ENCODE measurements around the gene RASSF4.

The RASSF4 gene

DNA sequence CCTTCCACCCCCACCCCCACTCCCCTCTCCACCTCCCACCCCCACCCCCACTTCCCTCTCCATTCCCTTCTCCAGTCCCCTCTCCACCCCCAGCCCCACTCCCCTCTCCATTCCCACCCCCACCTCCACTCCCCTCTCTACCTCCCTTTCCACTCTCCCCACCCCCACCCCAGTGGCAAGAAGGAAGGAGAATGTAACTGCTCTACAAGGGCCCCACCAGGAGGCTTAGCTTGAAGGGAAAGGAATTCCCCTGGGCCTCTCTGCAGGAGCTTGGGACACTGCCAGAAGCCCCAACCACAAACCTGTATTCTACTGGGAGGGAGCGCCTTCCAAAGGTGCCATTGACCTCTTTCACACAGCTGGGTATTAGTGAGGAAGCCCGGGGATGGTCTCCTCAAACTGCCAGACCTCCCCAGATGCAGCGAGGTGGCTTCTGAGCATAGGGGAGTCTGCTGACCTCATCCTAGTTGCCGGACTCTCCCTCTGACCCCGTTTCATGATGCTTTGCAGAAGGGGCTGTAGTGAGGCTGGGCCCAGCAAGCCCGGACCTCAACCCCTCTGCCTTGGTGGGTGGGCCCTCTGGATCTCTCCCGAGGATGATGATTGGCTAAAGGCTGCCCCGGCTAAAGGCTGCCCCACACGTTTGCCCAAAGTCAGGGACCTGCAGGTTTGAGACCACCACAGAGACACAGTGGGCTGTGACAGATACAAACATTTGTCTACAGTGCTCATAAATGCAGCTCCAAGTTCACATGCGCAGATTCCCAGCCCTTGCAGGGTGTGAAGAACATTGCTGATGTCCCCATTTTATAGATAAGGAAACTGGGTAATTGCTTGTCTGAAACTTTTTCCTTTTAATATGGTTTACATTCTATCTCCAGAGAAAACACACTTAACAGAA is 16.1 kb downstream of the RASSF4 start:
- no peak for DNase-seq (ENCODE audit: low read depth in 1 of 2, low spot score in 1 of 2)

DNA sequence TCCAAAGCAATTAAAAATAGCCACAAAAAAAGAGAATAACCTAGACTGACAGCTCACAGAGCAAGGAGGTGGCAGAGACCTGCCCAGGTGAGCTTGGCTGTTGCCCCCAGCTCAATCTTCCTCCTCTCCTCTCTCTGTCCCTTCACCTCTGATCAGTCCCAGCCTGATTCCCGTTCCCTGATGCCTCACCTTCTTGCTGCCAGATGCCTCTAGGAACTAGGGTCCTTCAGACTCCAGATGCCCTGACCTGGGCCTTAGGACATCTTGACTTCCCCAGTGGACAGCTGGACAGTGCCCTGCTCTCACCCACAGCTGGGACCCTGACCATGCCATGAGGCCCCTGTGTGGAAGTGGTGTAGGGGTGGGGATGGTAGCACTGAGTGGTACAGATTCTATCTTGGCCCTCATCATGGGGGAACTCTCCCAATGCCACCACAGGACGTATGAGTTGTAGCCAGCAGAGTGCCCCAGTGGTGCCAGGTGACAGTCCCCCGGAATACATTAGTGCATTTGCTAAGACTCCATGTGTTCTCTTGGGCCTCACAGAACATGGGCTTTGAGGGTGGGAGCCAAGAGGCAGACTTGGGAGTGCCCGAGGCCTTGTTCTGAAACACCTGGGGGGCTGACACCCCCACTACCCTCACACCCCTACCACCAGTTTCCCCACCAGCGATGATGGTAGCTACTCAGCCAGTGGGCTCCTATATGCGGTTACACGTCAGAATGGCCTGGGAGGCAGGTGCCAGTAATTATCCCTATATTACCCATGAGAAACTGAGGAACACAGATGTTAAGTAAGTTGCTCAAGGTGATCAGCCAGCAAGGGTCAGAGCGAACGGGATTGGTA is 17.0 kb downstream of the RASSF4 start:
- no peak for DNase-seq (ENCODE audit: low read depth in 1 of 2, low spot score in 1 of 2)

DNA sequence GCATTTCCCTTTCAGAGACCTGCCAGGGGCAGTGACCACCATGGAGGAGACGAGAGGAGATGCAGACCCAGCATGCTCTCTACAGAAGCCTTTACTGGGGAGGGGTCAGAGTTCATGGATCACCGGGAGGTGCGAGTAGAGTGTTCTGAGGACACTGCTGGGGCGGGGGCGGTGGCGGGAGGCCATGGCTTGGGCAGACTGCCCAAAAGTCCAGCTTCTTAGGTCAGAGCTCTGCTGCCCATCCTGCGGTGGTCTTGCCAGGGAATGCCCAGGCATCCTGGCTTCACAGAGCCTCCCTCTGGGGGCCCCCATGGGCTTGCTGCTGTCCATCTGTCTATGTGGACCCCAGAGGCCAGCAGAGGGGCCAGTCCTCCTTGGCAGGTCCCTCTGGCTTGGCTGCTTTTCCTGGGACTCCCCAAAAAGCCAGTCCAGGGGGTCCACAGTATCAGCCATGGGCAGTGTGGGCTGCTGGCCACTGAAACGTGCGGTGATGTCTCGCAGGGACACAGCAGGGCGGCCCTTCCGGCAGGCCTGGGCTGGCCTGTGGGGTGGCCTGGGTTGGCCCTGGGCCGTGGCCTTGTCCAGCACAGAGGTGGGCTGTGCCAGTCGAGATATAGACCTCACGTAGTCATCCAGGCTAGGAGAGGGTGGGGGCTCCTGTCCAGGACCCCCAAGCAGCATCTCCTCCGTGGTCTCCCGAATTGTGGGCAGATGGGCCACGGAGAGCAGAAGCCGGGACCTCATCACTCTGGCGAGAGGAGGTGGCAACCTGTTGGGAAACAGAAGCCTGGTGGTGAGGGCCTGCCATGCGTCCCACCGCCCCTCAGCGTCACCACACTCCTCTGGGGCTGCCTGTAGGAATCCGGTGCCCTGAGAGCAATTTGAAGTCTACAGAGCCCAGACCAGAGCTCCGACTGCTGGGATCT is 17.9 kb downstream of the RASSF4 start:
- no peak for DNase-seq (ENCODE audit: low read depth in 1 of 2, low spot score in 1 of 2)

DNA sequence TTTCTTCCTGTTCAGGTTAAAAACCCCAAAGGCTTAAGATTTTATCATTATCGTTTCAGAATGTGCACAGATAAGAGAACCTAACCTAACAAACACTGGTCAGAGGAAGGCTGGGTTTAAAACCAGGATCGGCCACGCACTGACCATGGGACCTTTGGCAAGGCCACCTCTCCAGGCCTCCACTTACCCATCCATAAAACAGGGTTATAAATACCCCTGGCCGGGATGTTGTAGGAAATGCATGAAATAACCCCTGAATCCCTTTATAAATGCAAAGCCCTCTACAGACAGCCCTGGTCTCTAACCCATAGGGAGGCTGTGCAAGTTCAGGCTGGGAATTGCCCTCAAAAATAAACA is 18.6 kb downstream of the RASSF4 start:
- no peak for DNase-seq (ENCODE audit: low read depth in 1 of 2, low spot score in 1 of 2)

DNA sequence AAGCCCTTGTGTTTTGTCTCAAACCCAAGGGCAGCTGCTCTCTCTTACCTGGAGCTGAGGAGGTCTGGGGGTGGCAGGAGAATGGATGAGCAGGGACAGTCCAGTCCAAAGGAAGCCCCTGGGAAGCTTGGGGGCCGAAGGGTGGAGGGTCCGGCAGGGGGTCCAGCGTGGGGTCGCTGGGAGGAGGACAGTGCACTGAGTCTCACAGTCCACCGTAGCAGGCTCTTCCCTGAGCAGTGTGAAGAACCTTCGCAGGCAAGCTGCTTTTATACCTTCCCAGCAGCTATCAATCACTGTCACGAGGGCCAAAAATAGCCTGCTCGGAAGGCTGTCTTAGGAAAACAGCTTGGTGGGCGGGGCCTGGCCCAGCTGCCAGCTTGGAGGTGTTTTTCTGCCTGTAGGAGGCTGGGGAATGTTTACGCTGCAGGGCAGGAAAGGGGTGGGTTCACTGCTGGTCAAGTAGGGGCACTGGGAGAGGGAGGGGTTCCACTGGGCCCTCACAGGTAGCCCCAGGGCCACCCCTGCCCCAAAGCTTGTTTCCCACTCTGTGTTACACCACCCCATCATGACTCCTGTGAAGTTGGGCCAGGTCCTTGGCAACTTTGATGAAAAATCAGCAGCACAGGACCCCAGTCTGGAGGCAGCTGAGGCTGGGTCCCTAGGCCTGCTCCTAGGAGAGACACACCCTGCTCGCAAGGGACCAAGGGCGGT is 19.1 kb downstream of the RASSF4 start, which contains the start of gene DEPP1:
Gene DEPP1 (minus strand): TSS at position 240 of the 711 bp plus-strand sequence. CDS start 779 bp downstream, outside the sequence.
- no peak for DNase-seq (ENCODE audit: low read depth in 1 of 2, low spot score in 1 of 2)

DNA sequence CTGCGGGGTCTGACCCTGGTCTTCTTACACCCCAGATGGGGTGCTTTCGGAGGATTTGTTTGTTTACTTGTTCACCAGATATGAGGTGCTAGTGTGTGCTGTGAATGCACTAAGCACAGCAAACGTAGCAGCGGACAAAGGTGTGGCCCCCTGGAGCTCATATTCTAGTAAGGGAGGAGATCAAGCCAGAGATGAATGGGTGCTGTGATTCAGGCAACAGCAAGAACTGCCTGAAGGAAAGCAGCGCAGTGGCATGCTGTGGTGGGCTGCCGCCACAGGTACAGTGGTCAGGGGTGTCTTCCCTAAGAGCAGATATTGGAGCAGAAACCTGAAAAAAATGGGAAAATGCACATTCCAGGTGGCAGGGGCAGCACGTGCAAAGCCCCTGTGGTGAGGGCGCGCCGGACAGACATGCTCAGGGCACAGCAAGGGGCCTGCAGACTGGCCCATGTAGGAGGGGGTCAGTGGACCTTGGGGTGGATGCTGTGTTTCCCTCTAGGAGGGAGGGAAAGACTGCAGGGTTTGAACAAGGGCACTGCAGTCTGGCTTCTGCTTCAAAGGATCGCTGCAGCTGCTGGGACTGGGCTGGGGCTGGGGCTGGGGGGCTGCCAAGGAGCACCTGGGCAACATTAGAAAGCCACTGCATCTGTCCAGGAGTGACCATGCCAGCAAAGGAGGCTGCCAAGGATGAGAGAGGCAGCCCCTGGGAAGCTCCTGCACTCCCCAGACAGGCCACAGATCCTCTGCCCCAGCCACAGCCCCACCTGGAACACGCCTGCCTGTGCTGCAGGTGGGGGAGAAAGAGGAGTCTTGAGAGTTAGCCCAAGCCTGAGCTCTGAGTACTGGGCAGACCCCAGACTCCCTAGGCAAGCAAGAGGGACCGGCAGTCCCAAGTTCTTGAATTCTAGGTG is 19.9 kb downstream of the RASSF4 start:
- no peak for DNase-seq (ENCODE audit: low read depth in 1 of 2, low spot score in 1 of 2)

DNA sequence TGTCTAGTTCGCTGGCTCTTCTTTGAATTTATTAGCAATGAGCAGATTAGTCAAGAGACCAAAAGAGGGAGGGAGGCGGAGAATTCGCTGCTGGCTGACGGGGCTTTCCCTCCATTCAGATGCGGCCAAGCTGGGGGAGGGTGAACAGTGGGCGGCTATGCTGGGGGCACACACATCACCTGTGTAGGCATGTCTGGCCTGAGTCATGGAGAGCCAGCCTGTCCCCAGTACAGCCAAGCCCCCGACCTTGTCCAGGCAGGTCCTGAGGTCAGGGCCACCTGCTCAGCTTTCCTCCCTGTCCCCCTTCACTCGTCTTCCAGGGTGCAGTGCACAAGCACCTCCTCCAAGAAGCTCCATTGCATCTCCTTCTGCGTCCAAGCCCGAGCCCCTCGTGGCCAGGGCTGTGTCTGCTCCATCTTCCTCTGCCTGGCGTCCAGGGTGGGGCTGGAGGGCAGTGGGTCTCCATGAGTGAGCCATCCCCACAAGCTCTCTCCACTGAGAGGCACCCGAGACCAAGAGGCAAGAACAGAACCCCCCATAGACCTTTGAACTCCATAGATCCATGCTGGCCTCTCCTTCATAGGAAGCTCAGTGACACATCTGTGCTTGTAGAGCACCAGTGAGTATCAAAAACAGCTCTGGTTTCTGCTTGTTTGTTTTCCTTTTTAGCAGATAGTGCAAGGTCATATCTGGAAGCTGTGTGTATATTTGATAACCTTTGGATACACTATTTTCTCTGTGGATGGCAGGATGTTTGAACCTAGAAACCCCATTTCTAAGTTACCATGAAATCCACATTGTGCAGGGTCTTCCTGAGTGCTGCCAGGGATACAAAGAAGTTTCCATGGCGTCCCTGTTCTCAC is 20.9 kb downstream of the RASSF4 start:
- no peak for DNase-seq (ENCODE audit: low read depth in 1 of 2, low spot score in 1 of 2)

DNA sequence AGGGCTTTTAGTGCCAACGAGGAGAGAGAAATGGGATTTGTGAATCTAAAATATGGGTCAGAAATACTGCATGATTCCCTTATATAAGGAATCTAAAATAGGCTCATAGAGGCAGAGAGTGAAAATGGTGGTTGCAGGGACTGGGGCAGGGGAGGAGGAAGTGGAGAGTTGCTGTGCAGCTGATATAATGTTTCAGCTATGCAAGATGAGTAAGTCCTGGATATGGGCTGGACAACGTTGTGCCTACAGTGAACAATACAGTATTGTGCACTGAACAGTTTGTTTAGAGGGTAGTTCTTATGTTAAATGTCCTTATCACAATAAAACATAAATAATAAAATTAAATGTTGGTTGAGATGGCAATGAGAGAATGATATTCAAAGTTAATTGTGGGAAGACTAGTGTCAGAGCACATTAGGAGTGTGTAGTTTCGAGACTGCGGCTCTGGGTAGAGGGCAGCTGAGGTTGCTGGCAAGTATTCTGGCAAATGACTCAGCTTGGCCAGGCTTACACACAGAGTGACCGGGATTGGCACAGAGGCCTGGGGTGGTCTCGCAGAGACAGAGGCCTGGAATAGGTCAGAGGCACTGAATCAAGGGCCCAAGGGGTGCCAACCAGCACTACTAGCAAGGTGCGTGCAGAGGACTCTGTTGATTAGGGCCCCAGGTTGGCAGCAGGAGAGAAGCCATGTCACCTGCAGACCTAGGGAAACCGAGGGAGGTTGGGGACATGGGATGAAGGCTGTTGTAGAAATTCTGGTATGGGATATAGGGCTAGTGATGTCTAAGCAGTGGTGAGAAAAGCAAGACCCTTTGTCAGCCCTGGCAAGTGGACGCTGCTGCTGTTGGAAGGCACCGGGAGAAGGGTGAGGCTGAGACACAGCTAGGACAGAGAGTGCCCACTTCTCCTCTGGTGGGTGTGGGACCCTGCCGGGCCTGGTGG is 21.8 kb downstream of the RASSF4 start:
- no peak for DNase-seq (ENCODE audit: low read depth in 1 of 2, low spot score in 1 of 2)

DNA sequence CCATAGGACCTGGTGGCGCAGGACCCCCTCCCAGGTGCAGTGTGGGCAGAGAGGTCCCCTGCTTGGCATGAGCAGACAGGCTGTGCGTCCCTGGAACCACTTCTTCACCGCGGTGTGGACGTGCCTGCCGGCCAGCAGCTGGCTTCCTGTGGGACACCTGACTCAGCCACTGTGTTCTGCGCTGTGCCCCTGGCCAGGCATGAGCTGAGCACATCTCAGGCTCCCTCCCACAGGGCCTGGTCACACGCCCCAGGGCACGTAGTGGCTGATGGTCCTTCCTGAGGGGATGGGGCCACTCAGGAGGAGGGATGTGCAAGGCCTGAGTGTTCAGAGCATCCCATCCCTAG is 22.5 kb downstream of the RASSF4 start:
- no peak for DNase-seq (ENCODE audit: low read depth in 1 of 2, low spot score in 1 of 2)

DNA sequence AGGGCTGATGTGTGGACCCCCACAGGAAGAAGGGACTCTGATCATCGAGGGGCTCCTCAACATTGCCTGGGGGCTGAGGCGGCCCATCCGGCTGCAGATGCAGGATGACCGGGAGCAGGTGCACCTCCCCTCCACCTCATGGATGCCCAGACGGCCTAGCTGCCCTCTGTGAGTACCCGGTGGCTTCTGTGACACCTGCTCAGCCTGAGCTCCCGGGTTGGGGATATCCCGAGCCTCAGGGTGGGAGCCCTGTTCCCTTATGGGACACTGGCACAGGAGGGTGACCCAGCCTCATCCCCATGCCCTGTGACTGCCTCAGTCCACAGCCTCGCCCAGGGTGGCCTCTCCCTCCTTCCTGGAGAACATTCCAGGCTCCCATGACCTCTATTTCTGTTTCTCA is 22.9 kb downstream of the RASSF4 start:
- DNase-seq (ENCODE audit: low read depth in 1 of 2, low spot score in 1 of 2), result no peak

DNA sequence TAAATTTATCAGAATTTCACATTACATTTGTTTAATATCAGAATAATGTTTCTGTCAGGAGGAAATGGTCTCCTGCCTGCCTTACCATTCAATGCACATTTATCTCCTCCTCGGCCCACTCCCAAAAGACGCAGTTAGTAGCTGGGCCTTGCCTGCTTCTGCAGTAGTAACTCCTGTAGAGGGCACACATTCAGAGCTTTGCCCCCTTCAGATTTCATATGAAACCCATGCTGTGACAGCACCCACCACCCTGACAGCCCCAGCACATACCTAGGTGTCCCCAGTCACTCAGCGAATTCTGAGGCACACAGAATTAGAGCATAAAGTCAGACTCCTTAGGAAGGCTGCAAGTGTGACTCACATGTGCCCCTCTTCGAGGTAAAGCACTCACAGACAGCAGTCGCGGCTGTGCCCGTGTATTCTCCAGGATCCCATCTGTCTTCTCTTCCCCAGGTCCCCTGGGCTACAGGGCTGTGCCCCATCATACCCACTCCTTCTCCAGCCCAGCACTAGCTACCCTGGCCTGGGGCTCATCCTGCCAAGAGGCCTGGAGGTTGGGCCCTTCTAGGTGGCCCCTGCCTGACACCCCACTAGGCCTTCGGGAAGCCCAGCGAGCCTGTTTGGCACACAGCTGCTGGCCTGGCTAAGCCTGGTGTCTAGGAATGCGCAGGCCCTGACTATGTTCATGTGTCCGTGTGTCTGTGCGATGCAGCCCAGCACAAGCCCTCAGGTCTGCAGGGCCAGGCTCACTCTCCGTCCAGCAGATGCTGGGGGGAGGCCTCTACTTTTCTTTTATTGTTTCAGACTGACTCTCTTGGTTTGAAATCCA is 23.7 kb downstream of the RASSF4 start:
- no peak for DNase-seq (ENCODE audit: low read depth in 1 of 2, low spot score in 1 of 2)

DNA sequence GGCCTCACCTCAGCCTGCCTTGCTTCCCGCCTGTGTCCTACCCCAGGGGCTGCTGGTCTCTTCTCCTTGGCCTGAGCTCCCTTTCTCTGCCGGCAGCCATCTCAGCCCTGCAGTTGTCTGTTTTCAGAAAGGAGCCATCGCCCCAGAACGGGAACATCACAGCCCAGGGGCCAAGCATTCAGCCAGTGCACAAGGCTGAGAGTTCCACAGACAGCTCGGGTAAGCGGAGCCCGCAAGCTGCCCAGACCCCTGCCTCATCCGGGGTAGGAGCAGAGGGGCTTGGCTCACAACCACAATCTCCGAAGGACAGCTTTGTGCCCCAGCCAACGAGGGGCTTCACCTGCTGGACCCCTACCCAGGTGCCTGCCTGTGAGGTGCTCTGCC is 24.3 kb downstream of the RASSF4 start:
- no peak for DNase-seq (ENCODE audit: low read depth in 1 of 2, low spot score in 1 of 2)

DNA sequence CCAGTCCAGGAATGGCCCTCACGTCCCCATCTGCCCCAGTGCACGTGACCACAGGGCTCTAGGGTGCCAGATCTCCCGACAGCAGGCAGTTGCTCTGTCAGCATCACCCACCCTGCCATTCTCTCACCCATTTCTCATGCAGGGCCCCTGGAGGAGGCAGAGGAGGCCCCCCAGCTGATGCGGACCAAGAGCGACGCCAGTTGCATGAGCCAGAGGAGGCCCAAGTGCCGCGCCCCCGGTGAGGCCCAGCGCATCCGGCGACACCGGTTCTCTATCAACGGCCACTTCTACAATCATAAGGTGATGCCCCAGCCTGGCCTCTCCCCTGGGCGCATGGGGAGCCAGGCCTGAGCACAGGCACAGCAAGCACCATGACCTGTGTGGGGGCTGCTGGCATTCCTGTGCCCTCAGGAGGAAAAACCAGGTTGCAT is 25.1 kb downstream of the RASSF4 start:
- DNase-seq (ENCODE audit: low read depth in 1 of 2, low spot score in 1 of 2), result no peak

DNA sequence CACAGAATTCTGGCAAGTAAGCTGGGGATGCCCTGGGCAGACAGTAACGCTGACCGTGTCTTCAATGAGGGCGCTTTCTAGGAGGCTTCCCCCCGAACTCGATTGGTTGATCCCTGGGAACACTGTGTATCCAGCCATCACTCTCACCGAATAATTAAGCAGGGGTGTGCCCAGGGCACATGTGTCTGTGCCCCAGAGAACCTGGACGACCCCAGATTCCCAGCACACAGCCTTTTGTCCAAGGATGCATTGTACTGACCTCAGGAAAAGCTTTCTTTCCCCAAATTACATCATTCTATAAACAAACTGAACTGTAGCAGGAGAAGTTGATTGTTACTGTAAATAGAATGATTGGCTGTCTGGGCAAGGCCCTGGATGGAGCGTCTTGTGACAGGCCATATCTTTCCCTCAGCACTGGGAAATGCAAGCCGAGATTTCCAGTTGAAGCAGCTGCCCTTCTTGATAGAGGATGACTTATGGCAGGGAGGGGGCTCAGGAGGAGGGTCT is 25.6 kb downstream of the RASSF4 start:
- no peak for DNase-seq (ENCODE audit: low read depth in 1 of 2, low spot score in 1 of 2)

DNA sequence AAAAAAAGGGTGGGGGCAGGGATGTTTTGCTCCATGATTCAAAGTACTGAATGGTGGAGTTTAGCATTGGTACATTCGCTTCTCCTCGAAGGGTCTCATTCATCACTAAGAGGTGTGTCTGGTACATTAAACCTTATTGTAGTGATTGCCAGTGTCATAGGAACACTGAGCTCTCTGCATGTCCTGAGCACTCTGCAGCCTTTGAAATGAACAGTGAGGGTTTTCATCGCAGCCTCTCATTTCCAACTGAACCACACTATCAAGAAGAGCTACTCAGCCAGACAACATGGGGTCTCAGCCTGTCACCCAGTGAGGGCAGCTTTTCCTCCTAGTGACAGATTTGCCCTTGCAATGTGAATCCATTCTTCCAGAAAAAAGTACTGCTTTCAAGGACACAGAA is 26.6 kb downstream of the RASSF4 start:
- DNase-seq (ENCODE audit: low read depth in 1 of 2, low spot score in 1 of 2), result no peak

DNA sequence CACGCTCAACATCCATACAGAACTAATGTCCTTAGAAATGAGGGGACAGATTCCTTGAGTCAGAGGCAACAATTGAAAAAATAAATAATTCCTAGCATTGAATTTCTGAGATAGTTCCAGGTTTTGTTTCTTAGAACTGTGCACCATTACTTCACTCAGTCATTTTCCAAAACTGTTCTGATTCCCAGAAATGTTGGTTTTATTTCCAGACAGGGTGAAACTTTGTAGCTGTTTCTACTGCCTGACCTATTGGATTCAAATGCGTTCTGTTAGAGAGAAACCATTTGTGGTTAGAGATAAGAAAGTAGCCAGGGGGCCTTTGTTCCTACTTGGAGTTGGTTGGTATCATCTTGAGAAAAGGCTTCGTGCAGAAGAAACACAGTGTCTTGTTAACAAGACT is 27.1 kb downstream of the RASSF4 start:
- DNase-seq (ENCODE audit: low read depth in 1 of 2, low spot score in 1 of 2), result no peak
